HEK293T (cell line): ENCODE data around the gene VPS13A.

Source experiments
- CTCF ChIA-PET: fragments of 350-600 bp; formaldehyde crosslinking; extraction: SDS; loops from one replicate; lab custom pipeline; 2021; ENCODE audit warnings: antibody characterized with exemption, inconsistent platforms; lab: Yijun Ruan, JAX
- POLR2A ChIA-PET: fragments of 350-600 bp; formaldehyde crosslinking; extraction: SDS; loops from one replicate; lab custom pipeline; 2020; ENCODE audit warnings: antibody characterized with exemption, inconsistent platforms; lab: Yijun Ruan, JAX
- DNase-seq: peaks from one replicate; pipeline ENCODE4 v3.0.0; 2012; ENCODE audit warnings: mixed read lengths; ENCODE audit errors: extremely low spot score
- ARNT ChIP-seq: fragments of 450-650 bp; IDR thresholded peaks from 2 replicates; pipeline ENCODE4 v1.6.1; 2017; ENCODE audit warnings: mild to moderate bottlenecking
- BHLHE40 ChIP-seq: fragments of 450-650 bp; IDR thresholded peaks from 2 replicates; pipeline ENCODE4 v1.6.1; 2016; ENCODE audit warnings: mild to moderate bottlenecking, moderate library complexity, borderline replicate concordance
- CTBP1 ChIP-seq: fragments of 450-650 bp; IDR thresholded peaks from 2 replicates; pipeline ENCODE4 v1.6.1; 2016; ENCODE audit warnings: borderline replicate concordance
- ELF4 ChIP-seq: fragments of 450-650 bp; IDR thresholded peaks from 2 replicates; pipeline ENCODE4 v1.6.1; 2017; ENCODE audit warnings: antibody characterized with exemption
- FOXA1 ChIP-seq: fragments of 450-650 bp; IDR thresholded peaks from 2 replicates; pipeline ENCODE4 v1.6.1; 2016; ENCODE audit warnings: mild to moderate bottlenecking
- FOXK2 ChIP-seq: fragments of 450-650 bp; IDR thresholded peaks from 2 replicates; pipeline ENCODE4 v1.6.1; 2016; ENCODE audit warnings: mild to moderate bottlenecking
- FOXM1 ChIP-seq: fragments of 450-650 bp; IDR thresholded peaks from 2 replicates; pipeline ENCODE4 v1.6.1; 2017; ENCODE audit warnings: mild to moderate bottlenecking, borderline replicate concordance
- HDGF ChIP-seq: fragments of 450-650 bp; IDR thresholded peaks from 2 replicates; pipeline ENCODE4 v1.6.1; 2017; ENCODE audit warnings: antibody characterized with exemption, borderline replicate concordance
- L3MBTL2 ChIP-seq: fragments of 450-650 bp; conservative IDR thresholded peaks from 2 replicates; pipeline ENCODE4 v1.6.1; 2016; ENCODE audit warnings: mild to moderate bottlenecking
- LEF1 ChIP-seq: fragments of 450-650 bp; IDR thresholded peaks from 2 replicates; pipeline ENCODE4 v1.6.1; 2017; ENCODE audit warnings: mild to moderate bottlenecking, borderline replicate concordance
- NFRKB ChIP-seq: fragments of 450-650 bp; IDR thresholded peaks from 2 replicates; pipeline ENCODE4 v1.6.1; 2016; ENCODE audit warnings: mild to moderate bottlenecking, moderate library complexity
- SP1 ChIP-seq: fragments of 450-650 bp; IDR thresholded peaks from 2 replicates; pipeline ENCODE4 v1.6.1; 2017
- SUZ12 ChIP-seq: fragments of 450-650 bp; IDR thresholded peaks from 2 replicates; pipeline ENCODE4 v1.6.1; 2016; ENCODE audit warnings: mild to moderate bottlenecking
- TARDBP ChIP-seq: fragments of 450-650 bp; IDR thresholded peaks from 2 replicates; pipeline ENCODE4 v1.6.1; 2016
- ZNF384 ChIP-seq: fragments of 450-650 bp; IDR thresholded peaks from 2 replicates; pipeline ENCODE4 v1.6.1; 2016
- TF ChIP-seq, protein P1 (sequence below): fragments of 450-650 bp; IDR thresholded peaks from 2 replicates; pipeline ENCODE4 v1.6.1; 2016

VPS13A gene

DNA sequence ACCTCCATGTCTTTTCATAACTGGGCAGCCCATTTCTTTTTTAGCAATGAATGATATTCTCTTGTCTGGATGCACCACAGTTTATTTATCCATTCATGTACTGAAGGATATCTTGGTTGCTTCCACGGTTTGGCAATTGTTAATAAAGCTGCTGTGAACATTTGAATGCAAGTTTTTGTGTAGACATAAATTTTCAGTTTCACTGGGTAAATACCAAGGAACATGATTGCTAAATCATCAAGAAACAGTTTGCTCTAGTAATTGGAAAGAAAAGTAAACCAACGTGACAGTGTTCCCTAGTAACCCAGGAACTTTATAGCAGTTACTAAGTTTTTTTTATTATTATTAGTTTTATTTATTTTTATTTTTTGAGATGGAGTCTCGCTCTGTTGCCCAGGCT, 100.4 kb downstream of the VPS13A start:
- ChIA-PET POLR2A (no interaction called here), CTCF (interaction anchor here (0.7 kb wide), 1 partner anchor 18 kb away, joined by 4 read pairs; no protein-coding TSS in a partner anchor)
- TF ChIP-seq FOXK2 (no peak), SP1 (no peak), ARNT (no peak), SUZ12 (no peak), FOXA1 (no peak), CTBP1 (no peak), L3MBTL2 (no peak), NFRKB (no peak), ELF4 (no peak), HDGF (no peak), LEF1 (no peak), FOXM1 (no peak), TARDBP (no peak)
- TF ChIP-seq, protein P1, sequence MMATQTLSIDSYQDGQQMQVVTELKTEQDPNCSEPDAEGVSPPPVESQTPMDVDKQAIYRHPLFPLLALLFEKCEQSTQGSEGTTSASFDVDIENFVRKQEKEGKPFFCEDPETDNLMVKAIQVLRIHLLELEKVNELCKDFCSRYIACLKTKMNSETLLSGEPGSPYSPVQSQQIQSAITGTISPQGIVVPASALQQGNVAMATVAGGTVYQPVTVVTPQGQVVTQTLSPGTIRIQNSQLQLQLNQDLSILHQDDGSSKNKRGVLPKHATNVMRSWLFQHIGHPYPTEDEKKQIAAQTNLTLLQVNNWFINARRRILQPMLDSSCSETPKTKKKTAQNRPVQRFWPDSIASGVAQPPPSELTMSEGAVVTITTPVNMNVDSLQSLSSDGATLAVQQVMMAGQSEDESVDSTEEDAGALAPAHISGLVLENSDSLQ: no peak
- no peak for DNase-seq

DNA sequence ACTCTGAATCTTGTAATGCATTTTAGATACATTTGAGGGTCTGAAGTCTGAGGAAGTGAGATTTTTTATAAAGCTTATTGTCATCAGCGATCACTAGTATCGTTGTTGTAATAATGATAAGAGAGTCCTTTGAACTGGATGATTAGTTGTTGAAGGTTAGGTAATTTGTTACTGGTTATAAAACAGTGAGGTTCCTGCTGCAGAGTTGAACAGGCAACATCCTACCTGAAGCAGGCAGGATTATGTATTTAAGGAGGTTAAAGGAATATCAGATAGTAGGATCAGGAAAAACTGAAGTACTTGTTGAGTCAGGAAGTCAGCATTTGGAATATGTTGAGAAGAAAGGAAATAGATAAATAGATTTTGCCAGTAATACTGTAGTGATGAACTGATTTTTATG, 106.7 kb downstream of the VPS13A start:
- DNase-seq: no peak
- POLR2A ChIA-PET: no interaction called here
- TF ChIP-seq SUZ12 (no peak), ELF4 (no peak), ZNF384 (no peak), CTBP1 (no peak), FOXK2 (no peak), L3MBTL2 (no peak), HDGF (no peak), FOXM1 (no peak), TARDBP (no peak), SP1 (no peak), ARNT (no peak), FOXA1 (no peak), BHLHE40 (no peak), LEF1 (no peak), NFRKB (no peak)
- TF ChIP-seq, protein P1: no peak
- CTCF ChIA-PET: no interaction called here

DNA sequence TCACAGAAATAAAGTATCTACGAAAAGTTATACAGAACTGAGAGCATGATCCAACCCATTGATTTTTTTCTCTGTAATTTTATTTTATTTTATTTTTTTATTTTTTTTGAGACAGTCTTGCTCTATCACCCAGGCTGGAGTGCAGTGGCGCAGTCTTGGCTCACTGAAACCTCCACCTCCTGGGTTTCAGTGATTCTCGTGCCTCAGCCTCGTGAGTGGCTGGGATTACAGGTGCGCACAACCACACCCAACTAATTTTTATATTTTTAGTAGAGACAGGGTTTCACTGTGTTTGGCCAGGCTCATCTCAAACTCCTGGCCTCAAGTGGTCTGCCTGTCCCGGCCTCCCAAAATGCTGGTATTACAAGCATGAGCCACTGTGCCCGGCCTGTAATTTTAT, 107.3 kb downstream of the VPS13A start:
- TF ChIP-seq ZNF384 (no peak), BHLHE40 (no peak)
- no peak for DNase-seq
- POLR2A ChIA-PET: no interaction called here
- CTCF ChIA-PET: no interaction called here

DNA sequence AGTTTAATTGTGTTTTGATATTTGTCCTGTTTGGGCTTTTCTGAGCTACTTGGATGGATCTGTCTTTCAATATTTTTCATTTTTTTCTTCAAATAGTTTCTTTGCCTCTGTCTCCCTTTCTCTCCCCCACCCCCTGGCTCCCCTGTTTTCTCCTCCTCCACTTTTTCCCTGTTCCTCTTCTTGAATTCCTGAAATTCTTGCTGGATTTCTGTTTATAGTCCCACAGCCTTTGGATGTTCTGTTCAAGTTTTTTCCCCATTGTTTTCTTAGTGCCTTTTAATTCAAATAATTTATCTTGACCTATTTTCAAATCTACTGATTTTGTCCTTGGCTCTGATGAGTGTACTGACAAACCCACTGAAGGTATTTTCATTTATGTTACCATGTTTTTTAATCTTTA, 113.0 kb downstream of the VPS13A start:
- ChIA-PET POLR2A (no interaction called here), CTCF (no interaction called here)
- TF ChIP-seq SUZ12: no peak
- no peak for TF ChIP-seq LEF1
- TF ChIP-seq FOXM1: no peak
- no peak for TF ChIP-seq HDGF
- no peak for TF ChIP-seq ELF4
- no peak for TF ChIP-seq TARDBP
- TF ChIP-seq, protein P1: no peak
- DNase-seq: no peak

DNA sequence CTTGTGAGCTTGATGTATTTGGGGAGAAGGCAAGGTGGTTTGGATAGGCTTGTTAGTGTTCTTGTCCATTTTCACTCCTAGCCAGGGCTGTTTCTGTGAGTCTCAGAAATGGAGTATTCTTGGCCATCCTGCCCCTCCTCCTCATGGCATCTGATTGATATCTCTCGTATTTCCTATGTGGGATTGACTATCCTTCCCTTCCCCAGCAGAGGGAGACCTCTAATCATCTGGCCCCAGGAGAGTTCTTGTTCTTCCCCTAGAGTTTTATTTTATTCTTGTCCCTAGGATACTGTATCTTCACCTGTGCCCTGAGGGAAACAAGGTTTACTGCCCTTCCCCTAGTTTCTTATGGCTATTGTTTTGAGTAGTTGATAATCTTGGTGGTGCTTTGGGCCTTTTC, 114.4 kb downstream of the VPS13A start:
- DNase-seq: peak; percentile 58
- POLR2A ChIA-PET: no interaction called here
- CTCF ChIA-PET: no interaction called here
- no peak for TF ChIP-seq SP1
- TF ChIP-seq CTBP1: no peak

DNA sequence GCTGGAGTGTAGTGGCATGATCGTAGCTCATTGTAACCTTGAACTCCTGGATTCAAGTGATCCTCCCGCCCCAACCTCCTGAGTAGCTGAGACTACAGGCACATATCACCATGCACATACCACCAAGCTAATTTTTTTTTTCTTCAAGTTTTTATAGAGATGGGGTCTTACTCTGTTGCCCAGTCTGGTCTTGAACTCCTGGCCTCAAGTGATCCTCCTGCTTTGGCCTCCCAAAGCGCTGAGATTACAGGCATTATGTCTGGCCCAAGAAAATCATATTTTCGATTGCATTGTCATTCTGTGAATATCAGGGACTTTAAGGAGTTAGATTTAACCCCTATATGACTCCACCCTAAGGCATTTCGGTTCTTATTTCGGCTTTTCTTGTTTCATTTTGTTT, 116.6 kb downstream of the VPS13A start:
- no peak for DNase-seq
- ChIA-PET POLR2A (no interaction called here), CTCF (no interaction called here)
- TF ChIP-seq ZNF384 (no peak), SUZ12 (no peak), FOXA1 (no peak), CTBP1 (no peak), FOXK2 (no peak), ELF4 (no peak), ARNT (no peak), SP1 (no peak), LEF1 (no peak), HDGF (no peak), TARDBP (no peak), NFRKB (no peak), L3MBTL2 (no peak)

DNA sequence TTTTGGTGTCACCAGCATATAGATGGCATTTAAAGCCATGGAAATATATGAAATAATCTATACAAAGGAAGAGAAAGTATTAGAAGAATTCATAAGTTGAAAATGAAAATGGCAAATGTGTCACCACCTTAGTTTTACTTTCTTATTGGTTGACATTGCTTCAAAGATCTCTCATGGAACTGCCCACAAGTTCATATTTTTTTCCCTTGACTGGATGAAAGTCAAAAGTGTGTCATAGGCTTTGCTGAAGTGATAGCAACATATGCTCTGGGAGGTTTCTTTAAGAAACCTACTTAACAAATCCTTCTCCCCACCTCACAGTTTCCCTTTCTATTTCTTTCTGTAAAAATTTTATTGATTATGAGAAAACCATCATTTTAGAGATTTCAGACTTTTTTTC, 127.2 kb downstream of the VPS13A start:
- DNase-seq: no peak
- ChIA-PET CTCF (no interaction called here), POLR2A (no interaction called here)
- TF ChIP-seq ARNT (no peak), ELF4 (no peak), HDGF (no peak)
- TF ChIP-seq, protein P1: no peak
